Kidney (tissue), 14 donors: ENCODE data around the gene SARM1. TPM values are rescaled to one million over a fixed set of nuclear protein-coding genes. Genes with fewer than 3 reads are reported as not detected.

Source experiments
- DNase-seq, 5 donors: peaks; one replicate each; pipeline ENCODE4 v3.0.0-alpha.2; 2013 to 2020
- FAIRE-seq: peaks from 2 replicates; lab custom pipeline; 2012; peaks lifted over from hg19 to GRCh38; lab: Jason Lieb, UNC
- H3K27ac ChIP-seq, 2 donors: one replicate each; pipeline ENCODE4 v1.7.0; 2013; ENCODE audit warnings: low read depth in 2 of 2, low read length in 2 of 2, inconsistent platforms in 1 of 2
- H3K27me3 ChIP-seq: one replicate; pipeline ENCODE4 v1.7.1; 2013; ENCODE audit warnings: low read length, inconsistent platforms; ENCODE audit not compliant: control insufficient read depth, insufficient read depth
- H3K36me3 ChIP-seq, 3 donors: one replicate each; pipeline versions ENCODE4 v1.7.0 to v1.7.1; 2013; ENCODE audit warnings: low read length in 3 of 3, control low read depth in 1 of 3, inconsistent platforms in 1 of 3; ENCODE audit not compliant: insufficient read depth in 3 of 3, control insufficient read depth in 2 of 3
- H3K4me1 ChIP-seq, 3 donors: one replicate each; pipeline versions ENCODE4 v1.7.0 to v1.7.1; 2013; ENCODE audit warnings: low read length in 3 of 3, inconsistent platforms in 1 of 3, low read depth in 1 of 3; ENCODE audit not compliant: control insufficient read depth in 2 of 3, insufficient read depth in 2 of 3
- H3K4me3 ChIP-seq, 3 donors: one replicate each; pipeline versions ENCODE4 v1.7.0 to v1.8.1; 2013; ENCODE audit warnings: low read length in 3 of 3, control low read depth in 1 of 3, inconsistent platforms in 1 of 3
- H3K9ac ChIP-seq, 3 donors: one replicate each; pipeline versions ENCODE4 v1.7.0 to v1.7.1; 2013; ENCODE audit warnings: low read length in 3 of 3, control low read depth in 1 of 3, inconsistent platforms in 1 of 3
- H3K9me3 ChIP-seq, 3 donors: one replicate each; pipeline versions ENCODE4 v1.7.0 to v1.7.1; 2013; ENCODE audit warnings: low read length in 3 of 3, control low read depth in 1 of 3, inconsistent platforms in 1 of 3; ENCODE audit not compliant: control insufficient read depth in 2 of 3, insufficient read depth in 1 of 3
- intact Hi-C: fragments of 100-400 bp; cut with DNase I; formaldehyde crosslinking; loops from one replicate; pipeline ENCODE4 v1.11.1; 2022
- polyA plus RNA-seq: library from polyadenylated mRNA; stranded (reverse); fragments of 350-450 nt; fragmentation: Illumina TruSeq; extraction: RNeasy Lipid Tissue Mini Kit (QIAGEN cat#74804); gene quantifications from one replicate; pipeline ENCODE4 v1.2.3, GENCODE V29; 2014; ENCODE audit warnings: low read depth, low replicate concordance; ENCODE audit not compliant: insufficient read depth
- total RNA-seq: library from RNA; stranded (reverse); fragmentation: NEBNext Ultra II Directional; extraction: Animal tissue kit (Norgen Biotek cat#: 25700); gene quantifications from one replicate; pipeline ENCODE4 v1.2.1, GENCODE V29; 2021
- TF ChIP-seq, protein P1 (sequence below): IDR thresholded peaks from 3 replicates; pipeline ENCODE4 v1.5.1; 2012; ENCODE audit warnings: mild to moderate bottlenecking, moderate library complexity, borderline replicate concordance; ENCODE audit not compliant: insufficient read depth; ENCODE audit errors: extremely low read depth
- donor health status: control.
- donor health status: control.
- donor health status: control.
- donor health status: control.
- donor health status: control.
- donor health status: DM: yes; HTN: yes; CAD: no.
- donor health status: Normal renal cell carcinoma (clear cell type).

Gene SARM1
- total and polyA plus RNA-seq, 2 donors from 2014 or later: 10.4 to 23.8 TPM

DNA sequence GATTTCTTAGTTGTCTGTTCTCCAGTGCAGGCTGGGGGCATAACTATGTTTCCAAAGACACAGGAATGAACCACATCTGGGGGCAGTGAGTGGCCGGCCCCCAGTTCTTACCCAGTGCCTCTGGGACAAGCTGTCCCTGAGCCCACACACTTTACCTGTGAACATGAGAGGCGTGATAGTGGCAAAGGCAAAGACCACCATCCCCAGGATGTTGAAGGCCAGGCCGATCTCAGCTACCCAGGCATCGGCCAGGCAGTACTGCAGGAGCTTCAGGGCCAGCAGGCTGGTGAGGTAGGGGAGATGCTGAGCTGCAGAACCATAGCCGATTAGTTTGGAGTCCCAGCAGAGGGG lies 32.9 kb downstream of the SARM1 start:
- no peaks in the 10 kb centered on the region for H3K27me3 ChIP-seq
- no peak overlapping the region for H3K27ac ChIP-seq
- H3K9ac ChIP-seq: peak overlapping the region in 1 of 3 donors; percentile 12
- no peaks in the 10 kb centered on the region for H3K36me3 ChIP-seq
- FAIRE-seq (no peak), DNase-seq (no peak)
- intact Hi-C loops: no loop called here
- TF ChIP-seq, protein P1, sequence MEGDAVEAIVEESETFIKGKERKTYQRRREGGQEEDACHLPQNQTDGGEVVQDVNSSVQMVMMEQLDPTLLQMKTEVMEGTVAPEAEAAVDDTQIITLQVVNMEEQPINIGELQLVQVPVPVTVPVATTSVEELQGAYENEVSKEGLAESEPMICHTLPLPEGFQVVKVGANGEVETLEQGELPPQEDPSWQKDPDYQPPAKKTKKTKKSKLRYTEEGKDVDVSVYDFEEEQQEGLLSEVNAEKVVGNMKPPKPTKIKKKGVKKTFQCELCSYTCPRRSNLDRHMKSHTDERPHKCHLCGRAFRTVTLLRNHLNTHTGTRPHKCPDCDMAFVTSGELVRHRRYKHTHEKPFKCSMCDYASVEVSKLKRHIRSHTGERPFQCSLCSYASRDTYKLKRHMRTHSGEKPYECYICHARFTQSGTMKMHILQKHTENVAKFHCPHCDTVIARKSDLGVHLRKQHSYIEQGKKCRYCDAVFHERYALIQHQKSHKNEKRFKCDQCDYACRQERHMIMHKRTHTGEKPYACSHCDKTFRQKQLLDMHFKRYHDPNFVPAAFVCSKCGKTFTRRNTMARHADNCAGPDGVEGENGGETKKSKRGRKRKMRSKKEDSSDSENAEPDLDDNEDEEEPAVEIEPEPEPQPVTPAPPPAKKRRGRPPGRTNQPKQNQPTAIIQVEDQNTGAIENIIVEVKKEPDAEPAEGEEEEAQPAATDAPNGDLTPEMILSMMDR: no peak
- H3K4me1 ChIP-seq: peaks cover 0 to 11% (median 0%) of the 10 kb centered on the region in 3 donors
- no peaks in the 10 kb centered on the region for H3K9me3 ChIP-seq
- H3K4me3 ChIP-seq: peak overlapping the region in 1 of 3 donors; percentile 59

DNA sequence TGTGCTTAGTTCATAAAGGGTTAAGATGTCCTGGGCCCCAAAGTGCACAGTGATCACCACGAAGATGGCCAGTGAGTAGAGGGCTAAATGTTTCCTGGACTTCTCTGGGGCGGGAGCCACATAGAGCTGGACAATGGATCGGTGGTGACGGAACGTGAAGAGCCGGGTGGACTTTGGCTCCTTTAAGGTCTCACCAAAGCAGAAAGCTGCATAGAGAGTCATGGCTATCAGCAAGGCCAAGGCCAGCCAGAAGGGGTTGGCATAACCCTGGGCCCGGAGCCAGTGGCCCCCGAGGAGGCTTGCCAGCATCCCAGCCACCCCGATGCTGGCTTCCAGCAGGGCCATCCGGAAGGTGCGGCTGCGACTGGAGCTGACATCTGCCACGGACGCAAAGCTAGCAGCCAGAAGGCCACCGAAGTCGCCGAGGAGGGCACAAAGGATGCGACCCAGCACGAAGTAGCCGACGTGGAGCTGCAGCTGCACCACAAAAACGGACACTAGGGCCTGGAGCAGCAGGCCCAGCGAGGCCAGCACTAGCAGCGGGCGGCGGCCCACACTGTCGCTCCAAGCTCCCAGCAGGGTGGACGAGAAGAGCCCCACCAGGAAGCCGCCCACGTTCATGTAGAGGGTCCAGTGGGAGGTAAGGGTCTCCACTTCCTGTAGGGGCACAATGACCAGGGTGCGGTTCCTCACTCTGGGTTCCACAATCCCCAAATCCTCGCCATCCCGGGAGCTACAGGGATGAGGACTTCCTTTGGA lies 33.5 kb downstream of the SARM1 start:
- Histone ChIP-seq H3K27me3 (no peaks in the 10 kb centered on the region), H3K4me1 (peaks cover 0 to 11% (median 0%) of the 10 kb centered on the region in 3 donors), H3K9me3 (no peaks in the 10 kb centered on the region), H3K4me3 (peak overlapping the region; percentile 48 to 59 (median 53)), H3K36me3 (no peaks in the 10 kb centered on the region), H3K27ac (no peak overlapping the region), H3K9ac (peak overlapping the region in 2 of 3 donors; percentile 21 to 22)
- DNase-seq (no peak), FAIRE-seq (no peak)
- intact Hi-C loops: no loop called here
- TF ChIP-seq, protein P1: no peak

DNA sequence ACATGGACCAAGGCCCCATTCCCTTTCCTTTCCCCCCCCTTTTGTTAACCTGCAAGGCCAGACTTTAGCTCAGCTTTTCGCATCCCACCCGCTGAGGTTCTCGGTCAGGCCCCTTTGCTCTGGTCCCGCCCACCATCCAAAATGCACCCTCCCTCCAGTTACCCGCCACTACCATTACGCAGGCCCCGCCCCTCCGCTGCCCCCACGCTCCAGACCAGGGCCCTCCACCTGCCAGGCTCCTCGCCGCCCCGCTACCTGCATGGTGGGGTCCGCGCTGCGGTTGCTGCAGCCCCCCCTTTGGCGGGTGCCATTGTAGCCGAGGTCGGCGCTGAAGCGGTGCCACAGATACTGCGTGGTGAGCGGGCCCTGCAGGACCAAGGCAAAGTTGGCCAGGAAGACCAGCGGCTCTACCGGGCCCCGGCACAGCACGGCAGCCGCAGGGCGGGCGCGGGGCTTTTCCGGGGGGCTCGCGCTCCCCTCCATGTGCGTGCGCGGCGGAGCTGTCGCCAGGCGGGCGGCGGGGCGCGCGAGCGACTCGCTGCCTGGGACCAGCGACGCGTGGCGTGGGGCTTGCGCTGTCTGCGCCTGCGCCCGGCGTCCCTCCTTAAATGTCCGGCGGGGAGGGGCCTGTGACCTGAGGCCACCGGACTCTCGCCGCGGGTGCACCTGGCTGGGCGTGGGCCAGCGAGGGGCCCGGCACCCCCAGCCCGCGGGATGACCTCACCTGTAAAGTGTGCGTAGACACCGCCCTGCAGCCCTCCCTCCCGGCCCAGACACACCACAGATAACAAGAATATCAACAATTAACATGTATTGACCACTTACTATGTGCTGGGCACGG lies 34.4 kb downstream of the SARM1 start, which contains the start of gene SLC46A1:
Gene SLC46A1, minus strand, starts transcription at position 581 of the 841 bp plus-strand sequence. Its CDS starts 98 bp downstream, at position 483.
- no peak within 1 kb of the TSS for H3K27ac ChIP-seq
- no peak for FAIRE-seq

More for the DNA sequence above, 34.4 kb downstream of the SARM1 start, which contains the start of gene SLC46A1:
- Histone ChIP-seq H3K27me3 (no peaks in the 10 kb centered on the region), H3K36me3 (no peaks in the 10 kb centered on the region), H3K9me3 (no peaks in the 10 kb centered on the region), H3K9ac (peak within 1 kb of the TSS in 2 of 3 donors; percentile 21 to 22), H3K4me1 (peaks cover 0 to 11% (median 0%) of the 10 kb centered on the region in 3 donors), H3K4me3 (peak within 1 kb of the TSS; percentile 49 to 59 (median 53))
- TF ChIP-seq, protein P1: no peak
- DNase-seq: peak; percentile 65 to 83 (median 76)
- intact Hi-C loops: no loop called here
